ENCODE data around the gene NEK3.
"Not testable (repeated sequence)": the region's sequence is repeated elsewhere in the genome, so short reads cannot be mapped to it uniquely, and the experiment has no call there.

Gene NEK3

DNA sequence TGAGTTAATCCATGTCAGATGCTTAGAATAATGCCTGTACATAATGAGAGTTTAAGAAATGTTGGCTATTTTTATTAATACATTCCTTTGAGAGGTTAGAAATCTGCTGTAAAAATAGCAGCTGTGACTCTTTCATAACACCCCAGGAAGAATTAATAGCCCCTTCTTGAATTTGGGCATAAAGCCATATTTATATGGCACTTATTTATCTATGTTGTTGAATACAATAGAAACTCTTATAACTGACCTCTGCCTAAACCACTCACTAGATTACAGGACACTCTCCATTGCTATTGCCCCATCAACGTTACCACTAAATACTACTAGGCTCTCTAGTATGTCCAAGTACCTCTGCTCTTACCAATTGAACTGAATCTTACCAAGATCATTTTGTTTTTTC lies 46.8 kb downstream of the NEK3 start:
- no peak for DNase-seq

DNA sequence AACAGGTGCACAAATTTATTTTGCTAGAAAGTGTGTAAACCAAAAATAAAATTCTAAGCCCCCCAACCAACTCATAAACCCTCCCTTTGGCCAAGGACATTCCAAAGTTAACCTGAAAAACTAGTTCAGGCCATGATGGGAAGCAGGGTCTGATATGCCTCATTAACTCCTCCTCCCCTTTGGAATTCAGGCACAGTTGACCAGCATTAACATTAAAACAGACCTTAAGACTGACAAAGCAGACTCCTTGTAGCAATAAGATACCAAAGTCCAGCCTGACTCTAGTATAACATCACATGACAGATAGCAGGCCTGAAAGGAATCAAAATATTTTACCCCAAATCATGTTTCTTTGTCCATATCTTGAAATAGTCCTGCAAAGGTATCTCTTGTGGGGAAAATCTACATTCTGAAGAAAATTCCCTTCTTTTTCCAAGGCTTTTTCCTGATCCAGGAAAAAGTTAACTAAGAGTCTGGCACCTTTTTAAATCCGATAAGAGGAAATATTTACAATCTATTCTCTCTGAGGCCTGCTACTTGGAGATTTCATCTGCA lies 50.2 kb downstream of the NEK3 start:
- no peak for DNase-seq

DNA sequence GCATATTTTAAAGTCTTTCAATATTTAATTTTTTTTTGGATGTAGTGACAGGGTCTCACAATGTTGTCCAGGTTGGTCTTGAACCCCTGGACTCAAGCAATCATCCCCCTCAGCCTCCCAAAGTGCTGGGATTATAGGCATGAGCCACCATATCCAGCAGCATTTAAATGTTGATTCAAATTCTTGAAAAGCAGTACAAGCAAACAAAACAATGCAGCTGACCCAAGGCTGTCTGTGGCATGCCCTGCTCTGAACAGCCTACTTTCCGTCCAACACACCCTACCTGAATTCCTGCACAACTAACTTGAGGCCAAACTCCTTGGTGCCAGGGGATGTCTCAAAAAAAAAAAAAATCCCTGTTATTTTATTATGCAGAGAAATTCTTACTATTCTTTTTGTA lies 53.6 kb downstream of the NEK3 start:
- DNase-seq: no peak

GRCh38 chr13:52104624-52105023 lies 54.8 kb downstream of the NEK3 start:
- no peak for DNase-seq

GRCh38 chr13:52103386-52103785 lies 56.0 kb downstream of the NEK3 start:
- DNase-seq: no peak

GRCh38 chr13:52102423-52102822 lies 57.0 kb downstream of the NEK3 start:
- not testable (repeated sequence) for DNase-seq

- DNase-seq: no peak
These were observed 62.2 kb downstream of the NEK3 start for GRCh38 chr13:52097197-52097596.

- DNase-seq: no peak
These were observed 62.6 kb downstream of the NEK3 start for GRCh38 chr13:52096748-52097147.

DNA sequence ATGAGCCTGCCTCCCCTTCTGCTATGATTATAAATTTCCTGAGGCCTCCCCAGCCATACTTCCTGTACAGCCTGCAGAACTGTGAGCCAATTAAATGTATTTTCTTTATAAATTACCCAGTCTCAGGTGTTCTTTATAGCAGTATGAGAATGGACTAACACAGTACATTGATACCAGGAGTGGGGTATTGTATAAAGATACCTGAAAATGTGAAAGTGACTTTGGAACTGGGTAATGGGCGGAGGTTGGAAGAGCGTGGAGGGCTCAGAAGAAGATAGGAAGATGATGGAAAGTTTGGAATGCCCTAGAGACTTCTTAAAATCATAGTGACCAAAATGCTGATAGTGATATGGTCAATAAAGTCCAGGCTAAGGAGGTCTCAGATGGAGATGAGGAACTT lies 63.3 kb downstream of the NEK3 start:
- DNase-seq: no peak

DNA sequence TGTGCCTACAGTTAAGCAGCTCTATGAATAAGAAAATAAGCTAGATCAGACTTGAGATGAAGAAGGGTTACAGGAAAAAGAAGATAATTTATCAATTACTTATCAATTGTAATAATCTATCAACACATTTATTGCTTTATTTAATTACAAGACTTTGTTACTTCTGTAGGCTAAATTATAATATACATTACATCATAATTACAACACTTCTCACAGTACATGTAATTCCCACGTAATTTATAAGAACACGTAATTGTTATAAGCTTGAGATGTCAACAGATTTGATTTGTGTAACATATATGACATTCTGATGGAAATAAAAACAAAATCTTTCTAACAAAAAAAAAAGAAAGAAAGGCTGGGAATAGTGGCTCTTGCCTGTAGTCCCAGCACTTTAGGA lies 67.3 kb downstream of the NEK3 start:
- DNase-seq: no peak

GRCh38 chr13:52091473-52091872 lies 67.9 kb downstream of the NEK3 start:
- no peak for DNase-seq

DNA sequence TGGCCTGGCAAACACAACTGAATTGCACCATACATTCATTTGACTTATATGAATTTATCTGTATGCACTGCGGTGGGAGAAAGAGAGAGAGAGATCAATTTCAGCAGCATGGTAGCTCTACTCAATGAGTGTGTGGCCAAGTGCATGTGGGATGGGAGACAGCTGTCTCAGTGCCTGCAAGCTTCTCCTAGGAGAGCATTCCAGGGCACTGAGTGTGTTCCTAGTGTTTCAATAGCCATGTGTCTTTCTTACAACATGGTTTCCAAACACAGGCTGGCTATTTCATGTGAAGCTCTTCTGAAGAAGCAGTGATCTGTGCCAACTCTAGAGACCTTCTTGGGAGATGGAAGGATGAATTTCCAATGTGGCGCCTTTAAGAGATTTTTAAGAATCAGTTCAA lies 74.0 kb downstream of the NEK3 start:
- DNase-seq: no peak

DNA sequence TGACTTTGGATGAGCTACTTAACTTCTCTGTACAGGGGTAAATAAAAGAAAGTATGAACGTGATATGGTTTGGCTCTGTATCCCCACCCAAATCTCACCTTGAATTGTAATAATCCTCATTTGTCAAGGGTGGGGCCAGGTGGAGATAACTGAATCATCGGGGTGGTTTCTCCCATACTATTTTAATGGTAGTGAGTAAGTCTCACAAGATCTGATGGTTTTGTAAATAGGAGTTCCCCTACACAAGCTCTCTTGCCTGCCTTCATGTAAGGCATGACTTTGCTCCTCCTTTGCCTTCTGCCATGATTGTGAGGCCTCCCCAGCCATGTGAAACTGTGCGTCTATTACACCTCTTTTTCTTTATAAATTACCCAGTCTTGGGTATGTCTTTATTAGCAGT lies 74.4 kb downstream of the NEK3 start:
- DNase-seq: not testable (repeated sequence)

Measured in activated effector memory CD4-positive, alpha-beta T cell treated with anti-CD3 and anti-CD28 coated beads, Interleukin-2, amount 50 U/mL, for 16 hours (primary cell).